Lung (tissue), 12 donors: ENCODE results near the gene PRKCE. TPM values are rescaled to one million over a fixed set of nuclear protein-coding genes. Genes with fewer than 3 reads are reported as not detected.
A peak's percentile ranks its signal among the peaks of the same experiment; 100 is the strongest.

Experiments used
- ATAC-seq: fragments of 200-7000 bp; cut with Tn5 transposase; one replicate; pipeline ENCODE4 v1.9.1; 2020; ENCODE audit warnings: moderate number of reproducible peaks; ENCODE audit not compliant: insufficient read depth, low FRiP score
- DNase-seq, 3 donors: peaks; one replicate each; pipeline ENCODE4 v3.0.0-alpha.2; 2013 to 2017
- H3K27ac ChIP-seq, 2 donors: one replicate each; pipeline ENCODE4 v1.5.1; 2013; ENCODE audit warnings: mild to moderate bottlenecking in 2 of 2, moderate library complexity in 2 of 2, control low read depth in 1 of 2, inconsistent platforms in 1 of 2, low read depth in 1 of 2, low read length in 1 of 2
- H3K27me3 ChIP-seq, 3 donors: one replicate each; pipeline ENCODE4 v1.5.1; 2013; ENCODE audit warnings: low read length in 2 of 3; ENCODE audit not compliant: control insufficient read depth in 3 of 3, insufficient read depth in 3 of 3
- H3K36me3 ChIP-seq, 4 donors: one replicate each; pipeline ENCODE4 v1.5.1; 2013; ENCODE audit warnings: low read length in 4 of 4, mild to moderate bottlenecking in 1 of 4, moderate library complexity in 1 of 4; ENCODE audit not compliant: control insufficient read depth in 4 of 4, insufficient read depth in 4 of 4
- H3K4me1 ChIP-seq, 5 donors: one replicate each; pipeline ENCODE4 v1.5.1; 2013; ENCODE audit warnings: low read length in 5 of 5, mild to moderate bottlenecking in 2 of 5, moderate library complexity in 1 of 5; ENCODE audit not compliant: control insufficient read depth in 5 of 5, insufficient read depth in 5 of 5
- H3K4me3 ChIP-seq: one replicate; pipeline ENCODE4 v1.5.1; 2013; ENCODE audit warnings: mild to moderate bottlenecking, control low read depth, moderate library complexity
- H3K9ac ChIP-seq, 2 donors: one replicate each; pipeline ENCODE4 v1.5.1; 2013; ENCODE audit warnings: low read length in 2 of 2, control low read depth in 1 of 2; ENCODE audit not compliant: insufficient read depth in 1 of 2
- H3K9me3 ChIP-seq, 4 donors: one replicate each; pipeline ENCODE4 v1.5.1; 2013; ENCODE audit warnings: low read length in 3 of 4, mild to moderate bottlenecking in 1 of 4, moderate library complexity in 1 of 4; ENCODE audit not compliant: control insufficient read depth in 4 of 4, insufficient read depth in 3 of 4
- CTCF ChIP-seq: IDR thresholded peaks from 2 replicates; pipeline ENCODE4 v1.5.1; 2012; ENCODE audit warnings: mild to moderate bottlenecking; ENCODE audit errors: control extremely low read depth, extremely low read depth
- WGBS, 2 donors: extraction: QIAGEN DNeasy Blood & Tissue Kit; methylation state at CpG; one replicate each; pipeline ENCODE4 v1.1.7; 2013; 5-methylcytosine and 5-hydroxymethylcytosine counted together
- polyA plus RNA-seq, 2 donors: library from polyadenylated mRNA; stranded (reverse); fragments of 200-250 nt; gene quantifications; one replicate each; pipeline ENCODE4 v1.2.1, GENCODE V29; 2013
- total RNA-seq, 2 donors: library from RNA; depleted of rRNA in 1 of 2; stranded (reverse); fragments of >200 nt in 1 of 2; gene quantifications; one replicate each; pipeline ENCODE4 v1.2.1, GENCODE V29; 2014 to 2021
- donor health status: control.
- donor health status: control.
- donor health status: Bipolar disorder and iron deficiency.
- donor health status: healthy.
- donor health status: DM: yes; HTN: yes; CAD: no.

Gene PRKCE
- total and polyA plus RNA-seq, 4 donors = 12.5 to 82.2 (median 32.1) TPM

DNA sequence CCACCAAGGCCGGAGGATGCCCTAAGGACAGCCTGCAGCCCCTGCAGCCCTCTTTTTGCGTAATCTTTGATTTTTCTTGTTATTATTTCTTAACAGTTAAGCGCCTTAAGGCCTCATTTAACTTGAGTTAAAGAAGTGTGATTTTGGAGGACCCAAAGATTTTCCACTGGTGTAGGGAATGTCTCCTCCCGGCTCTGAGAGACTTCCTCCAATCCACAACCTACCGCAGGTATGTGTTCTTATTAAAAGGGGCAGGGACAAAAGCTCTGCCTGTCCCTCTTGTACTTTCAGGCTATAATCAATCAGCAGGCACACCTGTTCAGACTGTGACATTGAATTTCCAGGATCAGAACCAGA, 285.1 kb downstream of the PRKCE start:
- 52 to 59% methylated on average over 5 of the region's 5 CpGs for WGBS, 2 donors
- no peak overlapping the region for H3K27ac ChIP-seq

GRCh38 chr2:45937990-45938389, 286.5 kb downstream of the PRKCE start:
- no peak for ATAC-seq

More for the DNA sequence above, 285.1 kb downstream of the PRKCE start:
- Histone ChIP-seq H3K27me3 (no peaks in the 10 kb centered on the region), H3K36me3 (no peaks in the 10 kb centered on the region), H3K4me1 (peaks cover under 1 to 29% (median 13%) of the 10 kb centered on the region in 5 donors), H3K9me3 (no peaks in the 10 kb centered on the region), H3K9ac (no peak overlapping the region), H3K4me3 (no peak overlapping the region)
- TF ChIP-seq CTCF = no peak
- DNase-seq = no peak
- ATAC-seq = no peak

DNA sequence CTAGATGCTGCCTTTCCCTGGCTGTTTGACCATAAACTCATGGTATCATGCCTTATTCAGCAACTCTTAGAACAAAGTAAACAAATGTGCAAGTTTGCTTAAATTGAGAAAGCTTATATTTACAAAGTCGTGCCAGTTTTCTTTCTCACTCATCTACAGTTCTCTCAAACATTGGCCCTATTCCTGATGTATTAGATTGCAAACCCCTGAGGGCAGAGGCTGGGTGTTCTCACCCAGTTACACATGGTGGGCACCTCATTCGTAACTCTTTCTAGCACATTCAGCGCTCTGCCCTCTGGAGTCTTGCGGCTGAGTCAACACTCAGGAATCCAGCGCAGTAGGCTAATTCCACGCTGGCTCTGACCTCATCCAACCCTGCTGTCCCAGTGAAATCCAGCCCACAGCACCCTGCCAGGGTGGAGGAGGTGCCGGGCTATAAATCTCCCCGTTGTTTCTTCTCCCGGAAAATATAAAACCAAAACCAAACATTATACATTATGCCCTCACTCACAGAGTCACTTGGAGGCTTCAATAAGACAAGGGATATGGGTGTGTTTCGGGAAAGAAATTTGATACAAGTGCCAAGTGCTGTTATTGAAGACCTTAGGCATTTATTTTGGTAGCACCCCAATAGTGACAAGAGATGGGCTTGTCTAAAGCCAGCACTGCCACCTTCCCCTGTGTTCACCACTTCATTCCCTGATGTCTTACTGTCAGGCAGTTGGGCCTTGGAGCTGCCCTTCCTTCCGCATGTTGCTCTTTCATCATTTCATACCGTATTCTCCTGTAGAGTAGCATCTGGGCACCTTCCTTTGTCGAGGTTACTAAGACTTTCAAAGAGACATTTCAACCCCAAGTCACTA, 287.4 kb downstream of the PRKCE start:
- DNase-seq (peak; percentile 85 to 90 (median 90)), ATAC-seq (peak; percentile 81)
- peak overlapping the region in 1 of 2 donors; percentile 52 for H3K9ac ChIP-seq
- WGBS, 2 donors = 39 to 59% methylated on average over 13 of the region's 13 CpGs
- no peak overlapping the region for H3K4me3 ChIP-seq
- no peaks in the 10 kb centered on the region for H3K27me3 ChIP-seq
- no peak for TF ChIP-seq CTCF
- no peaks in the 10 kb centered on the region for H3K9me3 ChIP-seq
- H3K36me3 ChIP-seq = no peaks in the 10 kb centered on the region
- H3K4me1 ChIP-seq = peaks cover 10 to 49% (median 19%) of the 10 kb centered on the region in 5 donors
- peak overlapping the region in 1 of 2 donors; percentile 75 for H3K27ac ChIP-seq

More at GRCh38 chr2:45937990-45938389, 286.5 kb downstream of the PRKCE start:
- H3K4me1 ChIP-seq = peaks cover 5 to 42% (median 13%) of the 10 kb centered on the region in 5 donors
- WGBS, 2 donors = 97 to 98% methylated on average over 4 of the region's 4 CpGs
- H3K27ac ChIP-seq = no peak overlapping the region
- no peak for TF ChIP-seq CTCF
- no peaks in the 10 kb centered on the region for H3K9me3 ChIP-seq
- H3K36me3 ChIP-seq = no peaks in the 10 kb centered on the region
- H3K4me3 ChIP-seq = no peak overlapping the region
- no peaks in the 10 kb centered on the region for H3K27me3 ChIP-seq
- peak overlapping the region in 1 of 2 donors; percentile 52 for H3K9ac ChIP-seq
- no peak for DNase-seq
